GM18498 (cell line): ENCODE measurements around the gene AGXT.

Experiments
- ATAC-seq: cut with Tn5 transposase; IDR thresholded peaks from one replicate; pipeline ENCODE4 v1.9.1; 2021; ENCODE audit warnings: mild to moderate bottlenecking, moderate library complexity; ENCODE audit not compliant: unreplicated experiment

Gene AGXT

DNA sequence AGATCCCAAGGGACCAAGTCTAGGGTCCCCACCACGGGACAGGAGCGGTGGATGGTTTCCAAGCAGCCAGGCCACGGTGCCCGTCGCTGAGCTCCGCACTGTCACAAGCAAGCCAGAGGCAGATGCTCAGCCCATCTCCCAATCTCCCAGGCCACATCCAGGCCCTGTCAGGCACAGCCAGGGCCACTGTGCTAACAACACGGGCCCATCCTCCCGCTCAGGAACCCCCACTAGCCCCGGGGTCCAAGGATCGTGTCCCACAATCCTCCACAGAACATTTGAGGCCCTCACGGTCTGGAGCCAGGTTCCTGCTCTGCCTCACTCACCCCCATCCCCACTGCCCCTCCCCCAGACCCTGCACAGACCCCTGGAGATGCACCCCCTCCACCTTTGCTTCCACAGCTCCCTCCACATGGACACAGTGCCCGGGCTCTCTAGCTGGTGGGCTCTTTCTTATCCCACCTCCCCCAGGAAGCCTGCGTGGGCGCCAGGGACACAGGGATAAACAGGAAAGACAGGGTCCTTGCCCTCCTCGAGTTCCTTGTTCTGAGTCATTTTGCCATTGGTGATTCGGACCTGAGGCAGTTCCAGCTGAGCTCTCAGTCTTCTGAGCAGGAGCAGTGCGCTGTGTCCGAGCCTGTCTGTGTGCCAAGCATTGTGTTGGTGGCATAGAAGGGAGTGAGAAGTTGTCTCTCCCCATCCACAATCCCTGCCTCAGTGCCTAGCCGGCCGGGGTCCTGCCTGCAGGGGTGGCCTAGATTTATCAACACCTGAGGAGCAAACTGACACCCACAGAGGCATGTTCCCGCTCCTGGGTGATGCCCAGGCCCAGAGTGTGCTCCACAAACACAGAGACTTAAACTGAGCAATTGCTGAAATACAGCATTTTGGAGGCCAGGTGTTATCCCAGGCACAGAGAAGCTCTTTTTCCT, 44.5 kb downstream of the AGXT start:
- ATAC-seq, result no peak

DNA sequence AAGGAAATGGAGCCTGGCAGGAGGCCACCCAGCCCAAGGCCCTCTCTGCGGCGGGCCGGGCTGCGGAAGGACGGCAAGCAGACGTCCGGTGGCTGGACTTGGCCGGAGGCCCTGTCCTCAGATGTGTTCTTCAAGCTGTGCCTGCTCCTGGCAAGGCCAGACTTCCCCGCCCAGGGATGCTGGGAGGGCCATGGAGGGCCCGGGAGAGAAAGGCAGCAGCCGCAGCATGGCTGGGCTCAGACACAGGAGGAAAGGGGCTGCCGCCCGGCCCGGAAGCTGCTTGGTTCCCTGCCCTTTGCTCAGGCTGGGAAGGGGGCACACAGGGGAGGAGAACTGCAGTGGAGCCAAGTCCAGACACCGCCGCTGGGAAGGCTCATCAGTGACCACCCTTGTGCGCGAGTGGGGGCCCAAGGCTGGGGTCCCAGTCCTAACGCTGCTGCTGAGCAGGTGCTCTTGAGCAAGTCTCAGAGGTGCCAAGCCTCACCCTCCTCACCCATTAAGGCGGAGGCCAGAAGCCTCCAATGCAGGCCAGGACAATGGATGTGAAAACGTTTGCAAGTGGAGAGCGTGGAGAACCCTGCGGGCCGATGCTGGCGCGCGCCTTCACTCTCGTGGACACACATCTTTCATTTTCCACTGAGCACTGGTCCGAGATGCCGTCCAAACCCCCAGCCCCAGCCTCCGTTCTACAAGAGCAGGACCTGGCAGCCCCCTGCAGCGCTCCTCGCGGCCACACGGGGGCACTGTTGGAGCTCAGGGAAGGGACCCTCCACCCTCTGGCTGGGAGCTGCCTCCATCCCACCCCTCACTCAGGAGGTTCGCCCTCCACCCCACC, 45.4 kb downstream of the AGXT start:
- ATAC-seq, result no peak

DNA sequence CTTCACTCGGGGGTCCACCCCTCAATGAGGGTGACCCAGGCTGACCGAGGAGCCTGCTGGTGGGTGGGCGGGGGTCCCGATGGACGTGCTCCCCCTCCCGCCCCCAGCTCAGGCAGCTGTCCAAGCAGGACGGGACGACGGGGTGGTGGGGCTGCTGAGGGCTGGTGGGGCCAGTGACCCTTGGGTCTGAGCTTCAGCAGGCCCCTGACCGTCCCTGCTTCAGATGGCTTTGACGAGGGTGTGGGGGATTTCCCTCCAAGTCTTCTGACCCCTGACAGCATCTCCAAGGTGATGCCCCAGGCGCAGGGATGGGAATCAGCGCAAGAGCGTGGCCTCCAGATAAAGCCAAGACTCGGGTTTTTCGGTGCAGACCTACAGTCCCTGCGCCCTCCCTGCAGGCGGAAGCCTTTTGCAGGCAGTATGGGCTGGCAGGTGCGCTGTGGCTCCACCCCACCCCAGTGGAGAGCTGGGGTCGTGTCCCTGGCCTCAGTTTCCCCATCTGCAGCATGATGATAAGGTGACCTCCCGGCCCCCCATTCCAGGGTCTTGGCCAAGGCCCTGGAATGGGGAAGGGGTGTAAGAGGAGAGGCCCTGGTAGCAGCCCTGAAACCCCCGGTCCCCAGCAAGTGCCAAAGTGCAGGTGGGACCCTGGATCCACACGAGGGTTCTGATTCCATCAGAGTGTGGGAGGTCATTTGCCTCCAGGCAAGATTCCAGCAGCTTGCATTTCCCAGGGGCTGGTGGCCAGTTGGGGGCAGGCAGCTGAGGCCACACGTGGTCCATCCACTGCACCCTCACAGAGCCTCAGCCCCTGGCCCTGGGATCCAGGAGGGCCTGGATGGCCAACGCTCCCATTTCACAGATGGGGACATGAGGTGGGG, 46.3 kb downstream of the AGXT start:
- ATAC-seq, result no peak

DNA sequence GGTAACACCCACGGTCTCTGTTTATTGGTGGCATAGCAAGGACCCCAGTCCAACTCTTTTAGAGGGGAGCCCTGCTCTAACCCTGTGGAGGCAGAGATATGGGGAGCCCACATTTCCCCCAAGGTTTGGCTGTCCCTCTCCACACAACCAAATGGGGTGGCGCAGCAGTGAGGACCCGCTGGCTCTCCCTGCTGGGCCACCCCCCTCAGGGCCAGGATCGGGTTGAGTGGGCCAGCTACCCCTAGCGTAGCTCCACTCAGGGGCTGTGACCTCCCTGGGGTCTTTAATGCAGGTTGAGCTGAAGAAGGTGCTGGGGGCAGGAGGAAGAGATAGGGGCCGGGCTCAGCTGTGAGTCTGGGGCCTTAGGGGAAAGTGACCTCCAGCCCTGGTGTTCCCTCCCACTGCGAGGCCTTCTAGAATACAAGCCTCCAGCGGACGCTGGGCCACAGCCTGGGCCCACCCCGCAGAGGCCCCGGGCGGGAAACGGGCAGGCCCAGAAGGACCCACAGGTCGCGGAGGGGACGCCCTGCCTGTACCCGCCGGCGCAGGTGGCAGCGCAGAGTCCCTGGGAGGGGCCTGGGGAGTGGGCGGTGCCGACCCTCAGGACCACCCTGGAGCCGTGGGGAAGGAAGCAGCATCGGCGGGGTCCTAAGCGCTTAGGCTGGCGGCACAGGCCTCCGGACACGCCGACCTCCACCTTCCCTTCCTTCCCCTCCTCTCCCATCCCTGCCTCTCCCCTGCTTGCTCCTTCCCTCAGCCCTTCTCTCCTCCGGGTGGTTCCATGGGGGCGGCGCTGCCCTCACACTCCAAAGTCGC, 47.1 kb downstream of the AGXT start:
- ATAC-seq, result no peak

DNA sequence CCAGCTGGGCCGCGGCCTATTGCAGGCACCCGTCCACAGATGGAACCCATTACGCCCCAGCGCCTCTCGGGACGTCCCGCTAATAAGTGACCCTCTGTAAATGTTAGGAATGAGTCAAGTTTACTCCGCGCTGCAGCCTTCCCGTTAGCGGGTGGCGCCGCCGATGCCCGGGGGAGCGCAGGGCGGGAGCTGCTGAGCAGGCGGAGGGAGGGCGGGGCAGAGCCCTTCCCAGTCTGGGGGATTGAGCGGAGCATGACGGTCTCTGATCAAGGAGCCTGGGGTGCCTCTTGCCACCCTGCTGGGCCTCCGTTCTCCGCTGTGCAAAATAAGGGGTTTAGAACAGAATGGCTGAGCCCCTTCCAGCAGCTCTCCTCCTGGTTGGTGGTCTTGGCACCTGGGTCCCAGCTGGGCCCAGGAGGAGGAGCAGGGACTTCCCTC, 48.0 kb downstream of the AGXT start:
- no peak for ATAC-seq

DNA sequence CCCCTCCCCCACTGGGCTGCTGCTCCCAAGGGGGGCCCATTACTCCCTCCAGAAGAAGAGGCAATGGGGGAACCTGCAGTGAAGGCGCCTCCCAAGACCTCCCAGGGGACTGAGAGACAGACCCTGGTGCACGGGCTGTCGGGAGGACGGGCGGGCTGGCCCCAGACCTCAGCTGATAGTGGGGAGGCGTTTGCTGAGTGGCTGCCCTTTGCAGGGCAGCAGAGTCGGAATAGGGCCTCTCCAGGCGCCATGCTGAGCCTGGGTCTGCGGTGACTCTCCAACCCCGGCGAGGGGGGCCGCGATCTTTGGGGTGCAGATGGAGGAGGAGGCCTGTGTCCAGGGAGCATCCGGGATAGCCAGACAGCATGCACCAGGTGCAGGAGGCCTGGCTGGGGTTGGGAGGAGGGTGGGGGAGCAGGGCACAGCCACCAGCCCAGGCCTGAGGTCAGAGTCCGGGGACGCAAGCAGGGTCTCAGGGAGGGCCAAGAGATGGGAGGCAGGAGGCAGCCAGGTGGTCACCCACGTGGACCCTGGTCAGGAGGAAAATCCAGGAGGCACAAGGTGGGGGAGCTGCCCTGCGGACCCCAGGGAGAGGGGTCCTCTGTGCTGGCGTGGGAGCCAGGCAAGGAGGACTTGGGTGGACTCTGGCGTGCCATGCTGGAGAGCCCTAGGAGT, 48.5 kb downstream of the AGXT start:
- ATAC-seq, result no peak

DNA sequence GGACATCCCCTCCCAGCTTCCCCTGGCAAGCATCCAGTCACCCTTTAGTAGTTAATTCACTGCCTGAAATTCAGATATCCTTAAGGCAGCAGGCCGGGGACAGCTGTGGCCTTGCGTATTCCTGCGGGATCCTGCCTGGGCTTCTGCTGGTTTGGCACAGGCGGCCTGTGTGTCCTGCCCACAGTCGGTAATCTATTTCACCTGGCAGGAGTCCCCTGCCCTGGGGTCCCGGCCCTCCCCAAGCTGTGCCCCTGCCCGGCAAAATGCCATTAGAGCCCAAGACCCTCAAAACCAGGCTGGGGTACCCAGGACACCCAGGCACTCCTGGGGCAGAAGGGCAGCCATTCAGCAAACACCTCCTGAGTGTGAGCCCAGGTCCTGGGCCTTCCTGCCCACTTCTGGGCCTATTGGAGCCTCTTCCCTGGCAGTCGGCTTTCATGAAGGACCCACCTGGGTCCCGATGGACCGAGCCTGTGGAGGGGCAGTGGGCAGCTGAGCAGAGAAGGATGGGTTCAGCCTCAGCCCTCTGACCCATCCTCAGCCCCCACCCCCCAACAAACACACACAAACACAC, 49.1 kb downstream of the AGXT start:
- no peak for ATAC-seq

DNA sequence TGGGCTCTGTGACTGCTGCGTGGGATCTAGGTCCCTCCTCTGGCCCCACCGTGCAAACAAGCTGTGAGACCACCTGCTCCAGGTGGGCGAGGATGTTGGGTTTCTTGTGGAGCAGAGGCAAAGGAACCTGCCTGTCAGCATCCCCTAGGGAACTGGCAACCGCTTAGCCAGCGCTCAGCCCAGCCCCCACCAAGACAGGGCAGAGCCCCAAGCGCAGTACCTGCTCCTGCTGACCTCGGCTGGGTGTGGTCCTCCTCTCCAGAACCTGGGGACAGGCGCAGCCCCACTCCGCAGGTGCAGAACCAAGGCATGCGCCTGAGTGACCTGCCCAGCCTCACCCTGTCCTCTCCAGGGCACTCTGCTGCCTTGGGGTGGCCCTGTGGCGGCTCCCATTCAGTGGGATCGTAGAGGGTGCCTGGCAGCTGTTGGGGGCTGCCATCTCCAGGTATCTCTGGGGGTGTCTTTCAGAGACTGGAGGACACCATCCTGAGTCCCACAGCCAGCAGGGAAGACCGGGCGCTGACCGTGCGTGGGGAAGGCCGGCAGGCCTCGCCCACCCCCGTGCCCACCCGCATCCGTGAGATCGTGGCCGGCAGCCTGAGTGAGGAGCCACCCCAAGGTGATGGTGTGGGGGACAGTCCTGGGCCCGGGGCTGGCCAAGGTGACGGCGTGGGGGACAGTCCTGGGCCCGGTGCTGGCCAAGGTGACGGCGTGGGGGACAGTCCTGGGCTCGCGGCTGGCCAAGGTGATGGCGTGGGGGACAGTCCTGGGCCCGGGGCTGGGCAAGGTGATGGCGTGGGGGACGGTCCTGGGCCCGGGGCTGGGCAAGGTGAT, 49.9 kb downstream of the AGXT start:
- ATAC-seq, result no peak

DNA sequence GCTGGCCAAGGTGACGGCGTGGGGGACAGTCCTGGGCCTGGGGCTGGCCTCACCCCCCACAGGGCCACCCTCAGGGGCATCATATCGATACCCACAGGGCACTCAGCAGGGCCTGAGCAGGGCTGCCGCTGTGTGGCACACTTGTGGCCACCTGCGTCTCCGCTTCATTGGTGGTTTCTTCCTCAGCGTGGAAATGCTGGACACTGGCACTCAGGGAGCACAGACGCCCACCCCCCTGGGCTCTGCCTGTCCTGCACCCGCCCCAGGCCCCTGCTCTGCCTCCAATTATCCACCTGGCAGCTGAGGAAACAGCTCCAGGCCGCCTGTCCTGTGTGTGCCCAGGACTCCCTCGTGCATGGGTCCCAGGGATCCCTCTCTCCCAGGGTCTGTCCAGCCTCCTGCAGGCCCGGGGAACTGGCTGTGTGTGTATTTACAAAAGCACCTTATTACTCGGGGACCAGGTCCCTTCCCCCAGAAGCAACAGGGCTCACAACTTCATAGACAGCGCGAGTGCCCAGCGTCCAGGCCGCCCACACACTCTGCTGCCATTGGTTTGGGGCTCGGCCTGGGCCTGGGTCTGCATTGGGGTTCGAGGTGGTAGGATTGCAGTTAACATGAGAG, 50.6 kb downstream of the AGXT start:
- ATAC-seq, result no peak

DNA sequence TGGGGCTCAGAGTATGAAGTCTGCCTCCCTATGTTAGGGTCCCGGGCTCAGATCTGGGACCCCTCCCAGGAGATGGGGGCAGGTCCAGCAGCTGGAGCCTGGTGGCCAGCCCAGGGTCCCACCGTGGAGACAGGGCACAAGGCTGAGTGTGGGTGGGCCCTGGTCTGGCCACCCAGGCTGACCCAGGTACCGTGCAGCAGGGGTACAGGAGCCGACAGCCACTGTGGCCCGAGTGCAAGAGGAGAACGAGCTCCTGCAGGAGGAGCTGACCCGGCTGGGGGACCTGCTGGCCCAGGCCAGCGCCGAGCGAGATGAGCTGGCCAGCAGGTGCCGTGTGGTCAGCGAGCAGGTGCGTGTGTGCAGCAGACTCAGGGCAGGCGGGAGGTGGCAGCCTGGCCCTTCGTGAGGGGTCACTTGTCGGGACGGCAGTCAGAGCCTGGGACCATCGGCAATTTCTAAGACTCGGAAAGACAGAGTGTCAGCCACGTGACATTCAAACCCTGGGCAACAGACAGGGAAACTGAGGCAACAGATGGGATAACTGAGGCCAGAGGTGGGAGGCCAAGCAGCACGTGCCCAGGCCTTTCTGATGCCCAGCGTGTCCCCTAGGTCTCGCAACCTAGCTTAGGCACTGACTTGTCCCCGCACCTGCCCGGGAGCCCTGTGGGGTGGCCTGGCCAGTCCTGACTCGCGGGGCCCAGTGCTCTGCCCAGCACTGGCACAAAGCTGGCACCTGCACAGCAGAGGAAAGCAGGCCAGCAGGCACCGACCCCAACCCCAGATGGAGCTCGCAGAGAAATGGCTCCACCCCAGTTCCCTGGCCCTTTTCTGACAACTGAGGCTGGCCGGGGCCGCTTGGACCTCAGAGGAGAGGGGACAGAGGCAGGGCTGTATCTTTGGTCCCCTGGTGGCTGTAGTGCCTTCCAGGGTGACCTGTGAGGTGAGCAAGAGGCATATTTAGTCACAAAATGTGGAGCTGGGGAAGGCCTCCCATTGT, 51.5 kb downstream of the AGXT start:
- no peak for ATAC-seq

DNA sequence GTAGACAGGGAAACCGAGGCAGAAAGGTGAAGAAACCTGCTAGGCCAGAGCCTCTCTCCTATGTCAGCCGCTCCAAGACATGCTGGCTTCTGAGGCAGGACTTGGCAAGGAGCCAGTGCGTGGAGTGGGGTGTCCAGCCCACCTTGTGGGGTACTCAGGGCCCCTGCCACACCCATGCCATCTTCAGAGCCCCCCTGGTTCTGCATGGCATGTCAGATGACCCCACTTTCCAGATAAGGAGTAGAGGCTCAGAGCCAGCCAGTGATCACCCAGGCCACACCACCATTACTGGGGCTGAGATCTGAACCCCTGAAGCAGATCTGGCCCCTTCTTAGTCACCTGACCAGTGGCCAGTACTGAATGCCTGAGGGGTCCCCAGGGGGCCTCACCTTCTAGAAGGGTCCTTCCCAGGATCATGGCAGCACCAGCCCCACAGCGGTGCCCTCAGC, 52.2 kb downstream of the AGXT start:
- ATAC-seq, result no peak

DNA sequence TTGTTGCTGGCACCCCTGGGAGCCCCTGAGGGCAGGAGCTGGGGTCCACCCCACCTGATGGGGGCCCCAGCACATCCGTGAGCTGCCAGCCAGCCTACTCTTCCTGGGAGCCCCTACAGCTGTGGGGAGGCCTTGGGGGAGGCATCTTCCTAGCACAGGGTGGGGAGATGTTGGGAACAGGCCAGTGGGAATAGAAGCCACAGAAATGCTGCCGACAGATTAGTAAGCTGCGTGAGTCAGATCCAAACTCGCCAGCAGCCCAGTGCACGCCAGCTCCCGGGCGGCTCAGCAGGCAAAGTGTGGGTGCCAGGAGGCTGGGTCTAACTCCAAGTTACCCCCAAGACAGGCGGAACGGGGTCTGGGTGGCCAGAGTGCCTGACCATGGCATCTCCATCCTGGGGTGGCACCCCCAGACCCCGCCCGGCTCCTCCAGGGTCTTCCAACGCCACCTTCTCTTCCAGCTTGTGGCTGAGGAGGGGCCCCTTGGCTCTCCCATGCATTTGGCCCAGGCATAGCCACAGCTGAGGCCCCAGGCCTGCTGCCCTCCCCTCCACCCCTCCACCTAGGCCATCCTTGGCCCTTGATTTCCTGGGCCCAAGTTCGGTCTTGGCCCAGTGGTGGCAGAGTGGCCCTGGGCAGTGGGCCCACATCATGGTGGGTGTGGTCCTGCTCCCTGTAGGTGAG, 52.8 kb downstream of the AGXT start:
- no peak for ATAC-seq

DNA sequence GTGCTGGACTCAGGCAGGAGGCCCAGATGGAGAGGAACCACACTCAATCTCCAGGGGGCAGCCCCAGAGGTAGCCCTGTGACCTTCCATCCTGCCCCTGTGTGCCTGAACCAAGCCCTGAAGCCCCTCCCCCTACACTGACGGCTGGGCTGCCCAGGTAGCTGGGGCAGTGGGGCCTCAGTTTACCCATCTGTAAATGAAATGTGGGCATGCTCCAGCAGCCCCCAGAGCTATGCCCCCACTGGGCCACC, 53.3 kb downstream of the AGXT start:
- no peak for ATAC-seq

DNA sequence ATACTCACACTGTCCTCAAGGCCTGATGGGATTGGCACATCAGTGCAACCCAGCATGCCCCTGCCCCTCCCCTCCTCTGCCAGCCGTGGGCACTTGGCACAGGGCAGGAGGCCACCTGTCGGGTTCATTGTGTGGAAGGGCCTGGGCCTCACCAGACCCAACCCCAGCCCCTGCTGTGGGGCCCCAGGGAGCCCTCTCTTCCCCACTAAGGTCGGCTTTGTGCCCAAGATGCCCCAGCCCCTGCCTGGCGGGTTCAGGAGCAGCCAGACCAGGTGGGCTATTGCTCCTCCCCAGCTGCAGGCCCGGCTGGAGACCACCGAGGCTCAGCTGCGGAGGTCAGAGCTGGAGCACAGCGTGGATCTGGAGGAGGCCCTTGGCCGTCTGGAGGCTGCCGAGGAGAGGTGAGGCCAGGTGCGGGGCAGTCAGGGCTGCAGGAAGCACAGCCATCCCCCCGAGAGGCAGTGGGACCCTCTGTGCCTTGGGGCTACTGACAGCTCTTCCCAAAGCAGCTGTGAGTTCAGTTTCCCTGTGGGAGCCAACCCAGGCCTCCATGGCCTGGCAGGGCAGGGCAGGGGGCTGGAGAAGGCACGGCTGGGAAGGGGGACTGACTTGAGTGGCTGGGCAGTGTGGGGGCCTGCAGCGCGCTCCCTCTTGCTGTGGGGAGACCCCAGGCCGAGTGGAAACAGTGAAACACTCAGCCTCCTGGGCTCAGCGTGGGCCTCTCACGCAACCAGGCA, 53.8 kb downstream of the AGXT start:
- ATAC-seq, result no peak

DNA sequence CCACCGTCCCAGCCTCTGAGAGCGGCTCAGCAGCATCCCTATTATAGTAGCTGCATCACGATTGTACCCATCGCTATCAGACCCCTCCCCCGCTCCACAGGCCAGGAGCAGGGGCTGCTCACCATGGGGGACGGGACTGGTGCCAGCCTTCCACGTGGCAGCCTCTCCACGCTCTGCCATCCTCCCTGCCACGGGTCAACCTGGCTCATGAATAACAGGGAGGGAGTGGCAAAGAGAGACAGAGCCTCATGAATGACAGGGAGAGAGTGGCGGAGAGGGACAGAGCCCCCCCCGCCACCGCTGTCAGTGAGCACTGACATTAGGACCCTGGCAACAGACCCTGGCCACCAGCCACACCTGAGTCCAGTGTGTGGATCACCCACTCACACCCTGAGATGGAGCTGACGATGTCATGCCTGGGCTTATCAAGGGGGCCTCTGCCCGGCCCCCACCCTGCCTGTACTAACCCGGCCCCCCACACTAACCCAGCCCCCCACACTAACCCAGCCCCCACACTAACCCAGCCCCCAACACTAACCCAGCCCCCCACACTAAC, 54.4 kb downstream of the AGXT start:
- no peak for ATAC-seq
